Liver (tissue), 3 donors: Measurements from ENCODE around the gene TPM4.

Source experiments
- CTCF ChIP-seq: fragments of 150-350 bp; IDR thresholded peaks from 2 replicates; pipeline ENCODE4 v1.5.1; 2017; ENCODE audit warnings: improper control_type of control experiment, low read depth, low read length; ENCODE audit not compliant: missing input control
- EGR1 ChIP-seq, 2 donors: IDR thresholded peaks; 2 replicates each; pipeline ENCODE4 v1.6.1; 2016 to 2018; ENCODE audit warnings: antibody characterized with exemption in 2 of 2, low read depth in 2 of 2
- FOXA1 ChIP-seq: IDR thresholded peaks from 2 replicates; pipeline ENCODE4 v1.6.1; 2016; ENCODE audit warnings: antibody characterized with exemption
- MAX ChIP-seq: IDR thresholded peaks from 2 replicates; pipeline ENCODE4 v1.6.1; 2016; ENCODE audit warnings: antibody characterized with exemption
- RAD21 ChIP-seq, 2 donors: IDR thresholded peaks; 2 replicates each; pipeline ENCODE4 v1.6.1; 2016; ENCODE audit warnings: antibody characterized with exemption in 2 of 2, mild to moderate bottlenecking in 2 of 2
- REST ChIP-seq: IDR thresholded peaks from 2 replicates; pipeline ENCODE4 v1.6.1; 2016; ENCODE audit warnings: antibody characterized with exemption, mild to moderate bottlenecking
- donor health status: healthy.
- donor health status: healthy.

GRCh38 chr19:16039545-16039944 is 36.8 kb upstream of the TPM4 start:
- TF ChIP-seq CTCF = no peak
- no peak for TF ChIP-seq MAX
- TF ChIP-seq RAD21 (IDR thresholded peaks at IDR 0.05) = no peak
- TF ChIP-seq FOXA1 = no peak
- no peak for TF ChIP-seq EGR1 (IDR thresholded peaks at IDR 0.05; ENCODE audit: low read depth in 2 of 2)
- TF ChIP-seq REST = no peak
